ENCODE measurements around the gene CHRNA4.
"Not testable (repeated sequence)": the region's sequence is repeated elsewhere in the genome, so short reads cannot be mapped to it uniquely, and the experiment has no call there.

- not testable (repeated sequence) for TF ChIP-seq YY1 (IDR thresholded peaks at IDR 0.05; ENCODE audit: insufficient read depth, insufficient read length); ZNF274 (IDR thresholded peaks at IDR 0.05; ENCODE audit: low read depth, low read length); SUZ12 (IDR thresholded peaks at IDR 0.05; ENCODE audit: extremely low read depth, insufficient read depth, insufficient read length)
Measured at GRCh38 chr20:63339154-63340094, 21.7 kb downstream of the CHRNA4 start.

Measured in NT2/D1 (cell line).